GM23338 (cell line): ENCODE measurements around the gene EFS.

Experiments
- CTCF ChIP-seq, 2 experiments: fragments of 200-600 bp in 1 of 2; sonication (generic) in 1 of 2; conservative IDR thresholded peaks; 2 replicates each; pipeline versions ENCODE4 v1.5.1 to v1.6.1; 2016 to 2017; ENCODE audit warnings: antibody characterized with exemption in 2 of 2, low read depth in 2 of 2, mild to moderate bottlenecking in 2 of 2, moderate library complexity in 1 of 2
- EZH2 ChIP-seq: fragments of 200-600 bp; sonication (generic); IDR thresholded peaks from one replicate; pipeline ENCODE4 v1.8.0; 2017; ENCODE audit warnings: antibody characterized with exemption, mild to moderate bottlenecking, low read depth; ENCODE audit not compliant: unreplicated experiment
- POLR2AphosphoS5 ChIP-seq: IDR thresholded peaks from 2 replicates; pipeline ENCODE4 v1.6.1; 2016; ENCODE audit warnings: antibody characterized with exemption, low read depth
- REST ChIP-seq: IDR thresholded peaks from one replicate; pipeline ENCODE4 v1.6.1; 2018; ENCODE audit warnings: antibody characterized with exemption; ENCODE audit not compliant: unreplicated experiment

- TF ChIP-seq CTCF (conservative IDR thresholded peaks at IDR 0.05; ENCODE audit: low read depth in 2 of 2) (peak; percentile 30 to 70), POLR2AphosphoS5 (no peak), EZH2 (no peak), REST (no peak)
These were observed 11.7 kb upstream of the EFS start, which contains the start of gene CMTM5 for GRCh38 chr14:23376482-23377197.
